Caki2 (cell line): ENCODE data around the gene WSCD2. TPM values are rescaled to one million over a fixed set of nuclear protein-coding genes. Genes with fewer than 3 reads are reported as not detected.

Experiments
- DNase-seq: peaks from one replicate; pipeline ENCODE4 v3.0.0-alpha.2; 2015; ENCODE audit warnings: low read depth
- in situ Hi-C: cut with HindIII; loops from 2 replicates; pipeline ENCODE4 v1.10.0; 2016; ENCODE audit warnings: low sequenced_read_pairs, low pct_unique_long_range_greater_than_20kb, mixed read lengths
- total RNA-seq: library from RNA; depleted of rRNA; stranded (reverse); fragments of >200 nt; shearing (Covaris generic); gene quantifications from 2 replicates; pipeline ENCODE4 v1.2.3, GENCODE V29; 2014; ENCODE audit warnings: low replicate concordance; rRNA removed

Gene WSCD2
- total RNA-seq, 1 experiment from 2014 or later, result not detected

DNA sequence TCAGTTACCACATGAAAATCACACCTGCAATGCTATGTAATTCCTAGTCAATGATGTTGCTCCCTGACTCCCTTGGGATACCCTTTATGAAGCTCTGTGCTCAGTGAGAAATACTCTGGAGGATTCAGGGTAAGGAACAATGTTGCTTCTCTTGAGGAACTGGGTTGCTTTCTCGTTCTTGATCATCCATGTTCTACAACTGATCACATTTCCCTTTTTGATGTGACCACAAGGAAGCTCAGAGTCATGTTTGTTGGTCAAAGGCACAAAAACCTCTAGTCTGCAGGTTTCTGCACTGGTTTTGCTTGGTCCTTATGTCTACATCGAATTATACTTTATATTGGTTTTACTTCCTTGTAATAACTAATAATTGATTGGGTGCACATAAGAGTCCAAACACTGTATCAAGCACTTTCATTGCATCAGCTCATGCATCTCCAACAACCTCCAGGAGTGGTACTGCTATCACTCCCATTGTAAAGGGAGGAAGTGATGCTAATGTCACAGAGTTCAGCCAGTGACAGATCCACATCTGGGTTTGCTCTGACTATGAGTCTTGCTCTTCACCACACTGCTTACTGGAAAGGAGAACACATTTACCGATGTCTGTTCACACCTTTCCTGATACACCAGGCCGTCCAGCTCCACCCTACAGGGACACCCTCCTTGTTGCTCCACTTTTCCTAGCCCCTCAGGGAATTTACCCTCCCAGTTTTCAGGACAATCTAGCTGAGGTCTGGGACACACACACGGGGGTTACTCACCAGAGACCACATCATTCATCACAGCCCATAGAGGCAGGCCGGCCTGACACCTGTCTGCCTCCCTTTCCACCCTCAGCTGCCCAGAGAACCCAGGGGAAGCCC lies 169.0 kb downstream of the WSCD2 start:
- DNase-seq, result no peak
- in situ Hi-C loops, result no loop called here

DNA sequence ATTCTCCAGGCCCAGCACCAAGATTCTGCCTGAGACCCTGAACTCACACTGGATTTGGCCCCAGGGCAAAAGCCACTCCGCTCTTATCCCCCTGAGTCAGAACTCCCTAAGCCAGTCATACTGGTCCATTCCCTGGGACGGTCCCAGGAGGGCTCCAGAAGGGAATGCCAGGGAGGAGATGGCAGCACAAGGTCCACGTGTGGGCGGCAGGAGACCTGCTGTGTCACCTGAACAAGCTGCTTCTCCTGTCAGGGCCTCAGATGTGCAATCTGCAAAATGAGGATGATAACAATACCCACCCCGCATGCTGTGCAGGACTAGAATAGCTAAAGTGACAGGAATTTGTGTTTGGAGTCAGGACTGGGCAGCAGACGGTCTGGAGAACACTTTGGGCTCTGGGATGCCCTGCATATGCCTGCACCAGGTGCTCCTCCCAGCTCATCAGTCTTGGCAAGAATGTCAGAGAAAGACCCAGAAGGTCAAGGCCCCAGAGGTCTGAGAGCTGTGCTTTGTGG lies 169.7 kb downstream of the WSCD2 start:
- DNase-seq, result no peak
- in situ Hi-C loops, result no loop called here

DNA sequence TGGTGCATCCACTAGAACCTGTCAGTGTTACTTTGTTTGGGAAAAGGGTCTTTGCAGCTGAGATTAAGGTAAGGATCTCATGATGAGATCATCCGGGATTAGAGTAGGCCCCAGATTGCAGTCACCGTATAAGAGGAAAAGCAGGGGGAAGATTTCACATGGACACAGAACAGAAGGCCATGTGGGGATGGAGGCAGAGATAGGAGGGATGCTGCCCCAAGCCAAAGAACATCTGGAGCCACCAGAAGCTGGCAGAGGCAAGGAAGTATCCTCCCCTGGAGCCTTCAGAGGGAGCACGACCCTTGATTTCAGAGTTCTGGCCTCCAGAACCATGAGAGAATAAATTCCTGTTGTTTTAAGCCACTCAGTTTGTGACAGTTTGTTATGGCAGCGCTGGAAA lies 170.4 kb downstream of the WSCD2 start:
- in situ Hi-C loops, result no loop called here
- DNase-seq, result no peak

Other genes with a start within 250 kb of the WSCD2 start
- gene CMKLR1, start 210.0 kb downstream of the WSCD2 start, total RNA-seq, result not detected in 2 replicates